ENCODE measurements around the gene PRSS56.

Gene PRSS56

GRCh38 chr2:232511336-232511890, 8.8 kb upstream of the PRSS56 start:
- DNase-seq (ENCODE audit: low read depth): no peak
- no peak overlapping the region for H3K4me3 ChIP-seq (ENCODE audit: control insufficient read depth, low read depth, low read length)
- no peak for TF ChIP-seq CTCF (conservative IDR thresholded peaks at IDR 0.05; ENCODE audit: control insufficient read depth, insufficient read depth, low read depth, low read length)

- DNase-seq (ENCODE audit: low read depth): no peak
- H3K4me3 ChIP-seq (ENCODE audit: control insufficient read depth, low read depth, low read length): no peak overlapping the region
- no peak for TF ChIP-seq CTCF (conservative IDR thresholded peaks at IDR 0.05; ENCODE audit: control insufficient read depth, insufficient read depth, low read depth, low read length)
These were observed 7.6 kb upstream of the PRSS56 start for GRCh38 chr2:232512602-232513001.

GRCh38 chr2:232513353-232513752, 6.8 kb upstream of the PRSS56 start:
- TF ChIP-seq CTCF (conservative IDR thresholded peaks at IDR 0.05; ENCODE audit: control insufficient read depth, insufficient read depth, low read depth, low read length): no peak
- DNase-seq (ENCODE audit: low read depth): no peak

GRCh38 chr2:232515639-232516038, 4.5 kb upstream of the PRSS56 start:
- TF ChIP-seq CTCF (conservative IDR thresholded peaks at IDR 0.05; ENCODE audit: control insufficient read depth, insufficient read depth, low read depth, low read length): no peak
- no peak overlapping the region for H3K4me3 ChIP-seq (ENCODE audit: control insufficient read depth, low read depth, low read length)

More at GRCh38 chr2:232513353-232513752, 6.8 kb upstream of the PRSS56 start:
- H3K4me3 ChIP-seq (ENCODE audit: control insufficient read depth, low read depth, low read length): no peak overlapping the region

GRCh38 chr2:232516551-232516950, 3.6 kb upstream of the PRSS56 start:
- DNase-seq (ENCODE audit: low read depth): no peak
- no peak overlapping the region for H3K4me3 ChIP-seq (ENCODE audit: control insufficient read depth, low read depth, low read length)
- TF ChIP-seq CTCF (conservative IDR thresholded peaks at IDR 0.05; ENCODE audit: control insufficient read depth, insufficient read depth, low read depth, low read length): no peak

More at GRCh38 chr2:232515639-232516038, 4.5 kb upstream of the PRSS56 start:
- DNase-seq (ENCODE audit: low read depth): no peak

GRCh38 chr2:232518844-232519243, 1.3 kb upstream of the PRSS56 start:
- TF ChIP-seq CTCF (conservative IDR thresholded peaks at IDR 0.05; ENCODE audit: control insufficient read depth, insufficient read depth, low read depth, low read length): no peak
- DNase-seq (ENCODE audit: low read depth): no peak
- H3K4me3 ChIP-seq (ENCODE audit: control insufficient read depth, low read depth, low read length): no peak overlapping the region

- no peak overlapping the region for H3K4me3 ChIP-seq (ENCODE audit: control insufficient read depth, low read depth, low read length)
- DNase-seq (ENCODE audit: low read depth): no peak
- no peak for TF ChIP-seq CTCF (conservative IDR thresholded peaks at IDR 0.05; ENCODE audit: control insufficient read depth, insufficient read depth, low read depth, low read length)
These were observed 301 bp downstream of the PRSS56 start for GRCh38 chr2:232520489-232520888.
